SK-N-SH (cell line): ENCODE data around the gene DHCR24. TPM values are rescaled to one million over a fixed set of nuclear protein-coding genes. Genes with fewer than 3 reads are reported as not detected.
A peak's percentile ranks its signal among the peaks of the same experiment; 100 is the strongest.

Source experiments
- CTCF ChIA-PET: fragments of 300-600, 350-600 bp; formaldehyde crosslinking; extraction: SDS; loops from one replicate; lab custom pipeline; 2021; lab: Yijun Ruan, JAX
- POLR2A ChIA-PET: fragments of 350-600 bp; sonication (Branson Sonifier 250); formaldehyde crosslinking; extraction: SDS; loops from one replicate; lab custom pipeline; 2020; ENCODE audit warnings: antibody characterized with exemption, inconsistent platforms; lab: Yijun Ruan, JAX
- DNase-seq: peaks from one replicate; pipeline ENCODE4 v3.0.0; 2012
- H2AFZ ChIP-seq: fragments of 200-600 bp; sonication (generic); 2 replicates; pipeline ENCODE4 v1.8.1; 2016; ENCODE audit warnings: antibody characterized with exemption, mild to moderate bottlenecking, low read depth
- H3F3A ChIP-seq: fragments of 200-600 bp; sonication (generic); replicated peaks from 2 replicates; pipeline ENCODE3; 2016; ENCODE audit warnings: antibody characterized with exemption, mild to moderate bottlenecking; ENCODE audit not compliant: insufficient read depth
- H3K27ac ChIP-seq, 2 experiments: fragments of 200-500 bp in 1 of 2; fragments of 200-600 bp in 1 of 2; sonication (Bioruptor generic) in 1 of 2; sonication (generic), shearing (Covaris generic) in 1 of 2; 2 replicates each; pipeline versions ENCODE4 v1.5.1 to v1.6.1; 2014 to 2016; ENCODE audit warnings: low read depth in 2 of 2, inconsistent platforms in 1 of 2, low read length in 1 of 2, mild to moderate bottlenecking in 1 of 2, mixed read lengths in 1 of 2
- H3K27me3 ChIP-seq: fragments of 200-600 bp; sonication (generic), shearing (Covaris generic); 2 replicates; pipeline ENCODE4 v1.6.1; 2016; ENCODE audit warnings: mixed run types; ENCODE audit not compliant: insufficient read depth
- H3K36me3 ChIP-seq, 2 experiments: fragments of 200-500 bp in 1 of 2; fragments of 200-600 bp in 1 of 2; sonication (Bioruptor generic) in 1 of 2; sonication (generic) in 1 of 2; replicated peaks in 1 of 2; 2 replicates each; pipeline versions ENCODE3 to v1.5.1; 2014 to 2016; ENCODE audit warnings: low read length in 1 of 2, mild to moderate bottlenecking in 1 of 2; ENCODE audit not compliant: insufficient read depth in 2 of 2, control insufficient read depth in 1 of 2
- H3K4me1 ChIP-seq, 2 experiments: fragments of 200-500 bp in 1 of 2; fragments of 200-600 bp in 1 of 2; sonication (Bioruptor generic) in 1 of 2; sonication (generic), shearing (Covaris generic) in 1 of 2; 2 replicates each; pipeline versions ENCODE4 v1.5.1 to v1.6.1; 2014 to 2016; ENCODE audit warnings: low read depth in 1 of 2, low read length in 1 of 2, mixed run types in 1 of 2; ENCODE audit not compliant: insufficient read depth in 2 of 2, control insufficient read depth in 1 of 2
- H3K4me2 ChIP-seq: fragments of 200-600 bp; sonication (generic), shearing (Covaris generic); 2 replicates; pipeline ENCODE4 v1.6.1; 2017; ENCODE audit warnings: mixed run types
- H3K4me3 ChIP-seq, 2 experiments: fragments of 200-500 bp in 1 of 2; fragments of 200-600 bp in 1 of 2; sonication (Bioruptor generic) in 1 of 2; sonication (generic), shearing (Covaris generic) in 1 of 2; 2 replicates each; pipeline versions ENCODE4 v1.5.1 to v1.8.1; 2014 to 2016; ENCODE audit warnings: low read depth in 2 of 2, inconsistent platforms in 1 of 2, low read length in 1 of 2, mild to moderate bottlenecking in 1 of 2, mixed read lengths in 1 of 2, moderate library complexity in 1 of 2
- H3K79me2 ChIP-seq: fragments of 200-600 bp; sonication (generic); 2 replicates; pipeline ENCODE4 v1.8.1; 2017; ENCODE audit warnings: mild to moderate bottlenecking; ENCODE audit not compliant: insufficient read depth
- H3K9ac ChIP-seq: fragments of 200-600 bp; sonication (generic); 2 replicates; pipeline ENCODE4 v1.6.1; 2017; ENCODE audit warnings: mixed run types
- H3K9me2 ChIP-seq: fragments of 200-600 bp; sonication (generic); 2 replicates; pipeline ENCODE4 v1.6.1; 2017; ENCODE audit warnings: mixed run types
- H3K9me3 ChIP-seq: fragments of 200-600 bp; sonication (generic); 2 replicates; pipeline ENCODE4 v1.6.1; 2017; ENCODE audit warnings: mixed run types, mild to moderate bottlenecking, moderate library complexity
- H4K20me1 ChIP-seq: fragments of 200-600 bp; sonication (generic); 2 replicates; pipeline ENCODE4 v1.6.1; 2017; ENCODE audit warnings: mild to moderate bottlenecking, mixed run types; ENCODE audit not compliant: insufficient read depth
- ELF1 ChIP-seq: IDR thresholded peaks from 2 replicates; pipeline ENCODE4 v1.4.0; 2012
- FOSL2 ChIP-seq: IDR thresholded peaks from 2 replicates; pipeline ENCODE4 v1.4.0; 2012; ENCODE audit warnings: low read depth, mild to moderate bottlenecking, moderate library complexity, borderline replicate concordance
- FOXJ3 ChIP-seq: sonication (generic); formaldehyde crosslinking; IDR thresholded peaks from 2 replicates; pipeline ENCODE4 v1.5.1; 2020; ENCODE audit warnings: mild to moderate bottlenecking, missing genetic modification reagents
- FOXM1 ChIP-seq: IDR thresholded peaks from 2 replicates; pipeline ENCODE4 v1.4.0; 2012; ENCODE audit warnings: low read depth, mild to moderate bottlenecking
- GABPA ChIP-seq: IDR thresholded peaks from 2 replicates; pipeline ENCODE4 v1.4.0; 2012; ENCODE audit warnings: low read depth, mild to moderate bottlenecking
- MAX ChIP-seq: IDR thresholded peaks from 2 replicates; pipeline ENCODE4 v1.4.0; 2012; ENCODE audit warnings: low read depth
- MEF2A ChIP-seq: IDR thresholded peaks from 2 replicates; pipeline ENCODE4 v1.4.0; 2012; ENCODE audit warnings: low read depth, borderline replicate concordance
- MXI1 ChIP-seq: IDR thresholded peaks from 2 replicates; pipeline ENCODE4 v1.6.1; 2012; ENCODE audit warnings: mild to moderate bottlenecking, low read depth, low read length, improper control_type of control experiment
- NFIC ChIP-seq: IDR thresholded peaks from 2 replicates; pipeline ENCODE4 v1.4.0; 2012; ENCODE audit warnings: borderline replicate concordance
- NRF1 ChIP-seq: IDR thresholded peaks from 2 replicates; pipeline ENCODE4 v1.6.1; 2012; ENCODE audit warnings: low read depth, mild to moderate bottlenecking, low read length
- POLR2AphosphoS5 ChIP-seq: IDR thresholded peaks from 2 replicates; pipeline ENCODE4 v1.6.1; 2012; ENCODE audit warnings: low read depth, low read length
- RCOR1 ChIP-seq: fragments of 150-350 bp; IDR thresholded peaks from 2 replicates; pipeline ENCODE4 v1.6.1; 2017; ENCODE audit warnings: antibody characterized with exemption, low read length
- RFX5 ChIP-seq: IDR thresholded peaks from 2 replicates; pipeline ENCODE4 v1.6.1; 2012; ENCODE audit warnings: mild to moderate bottlenecking, improper control_type of control experiment, low read length
- RXRA ChIP-seq: IDR thresholded peaks from 2 replicates; pipeline ENCODE4 v1.4.0; 2012; ENCODE audit warnings: low read depth, mild to moderate bottlenecking, borderline replicate concordance
- TCF12 ChIP-seq: IDR thresholded peaks from 2 replicates; pipeline ENCODE4 v1.4.0; 2012
- TEAD4 ChIP-seq: IDR thresholded peaks from 2 replicates; pipeline ENCODE4 v1.4.0; 2012; ENCODE audit warnings: mild to moderate bottlenecking, borderline replicate concordance; ENCODE audit not compliant: insufficient read depth
- USF1 ChIP-seq: IDR thresholded peaks from 2 replicates; pipeline ENCODE4 v1.4.0; 2012; ENCODE audit warnings: low read depth, borderline replicate concordance
- YY1 ChIP-seq: IDR thresholded peaks from 2 replicates; pipeline ENCODE4 v1.4.0; 2012; ENCODE audit warnings: low read depth, mild to moderate bottlenecking
- WGBS: methylation state at CpG from one replicate; pipeline ENCODE4 v1.1.6; 2017; ENCODE audit warnings: low lambda C conversion rate; 5-methylcytosine and 5-hydroxymethylcytosine counted together
- polyA plus RNA-seq, 3 experiments: library from polyadenylated mRNA; depleted of rRNA; stranded (reverse); fragments of >200 nt; gene quantifications; 2 replicates each; pipeline ENCODE4 v1.2.3, GENCODE V29; 2012
- TF ChIP-seq, protein P1 (sequence below): fragments of 150-350 bp; IDR thresholded peaks from 2 replicates; pipeline ENCODE4 v1.6.1; 2017; ENCODE audit warnings: antibody characterized with exemption, low read length, low read depth, borderline replicate concordance

Gene DHCR24
- polyA plus RNA-seq, 1 of the 3 experiments (the other 2 are of a cell fraction) = 4.3 TPM

- peak overlapping the region in 1 of 2 experiments; percentile 38; a peak in 1 of 4 replicates for H3K27ac ChIP-seq
- H3K79me2 ChIP-seq = no peaks in the 10 kb centered on the region
- 89% methylated on average over 1 of the region's 1 CpG for WGBS
- no peaks in the 10 kb centered on the region for H3F3A ChIP-seq
- no peak for DNase-seq
- no peaks in the 10 kb centered on the region for H4K20me1 ChIP-seq
- H3K4me3 ChIP-seq = no peak overlapping the region
- H3K9me3 ChIP-seq = peaks cover 12% of the 10 kb centered on the region; the same call in 1 of the 2 replicates
- ChIA-PET CTCF (no interaction called here), POLR2A (no interaction called here)
- no peaks in the 10 kb centered on the region for H3K27me3 ChIP-seq
- no peak overlapping the region for H3K4me2 ChIP-seq
- H3K9me2 ChIP-seq = no peaks in the 10 kb centered on the region
- TF ChIP-seq MXI1 (no peak), YY1 (no peak), ELF1 (no peak), POLR2AphosphoS5 (no peak), FOXM1 (no peak)
- no peaks in the 10 kb centered on the region for H3K4me1 ChIP-seq
- H3K9ac ChIP-seq = no peak overlapping the region
- H2AFZ ChIP-seq = no peak overlapping the region
- H3K36me3 ChIP-seq = no peaks in the 10 kb centered on the region
Observed at GRCh38 chr1:54834007-54834541, 52.9 kb downstream of the DHCR24 start.

- ChIA-PET POLR2A (interaction anchor here (0.7 kb wide), 1 partner anchor 25 kb away, joined by 3 read pairs; no protein-coding TSS in a partner anchor), CTCF (interaction anchor here (1.5 kb wide), 1 partner anchor 22 kb away, joined by 3 read pairs; no protein-coding TSS in a partner anchor)
- WGBS = 68% methylated on average over 9 of the region's 9 CpGs
- no peaks in the 10 kb centered on the region for H3F3A ChIP-seq
- H3K4me1 ChIP-seq = no peaks in the 10 kb centered on the region
- TF ChIP-seq MAX (no peak), TCF12 (no peak)
- DNase-seq = no peak
- H4K20me1 ChIP-seq = no peaks in the 10 kb centered on the region
- H3K27me3 ChIP-seq = no peaks in the 10 kb centered on the region
- no peak overlapping the region for H3K4me3 ChIP-seq
- no peak overlapping the region for H2AFZ ChIP-seq
- no peak overlapping the region for H3K27ac ChIP-seq
- H3K4me2 ChIP-seq = no peak overlapping the region
- H3K9ac ChIP-seq = no peak overlapping the region
- H3K36me3 ChIP-seq = no peaks in the 10 kb centered on the region
- no peaks in the 10 kb centered on the region for H3K9me2 ChIP-seq
- H3K79me2 ChIP-seq = no peaks in the 10 kb centered on the region
- H3K9me3 ChIP-seq = peaks cover 12% of the 10 kb centered on the region; the same call in 1 of the 2 replicates
Observed at GRCh38 chr1:54833121-54833520, 53.9 kb downstream of the DHCR24 start.

DNA sequence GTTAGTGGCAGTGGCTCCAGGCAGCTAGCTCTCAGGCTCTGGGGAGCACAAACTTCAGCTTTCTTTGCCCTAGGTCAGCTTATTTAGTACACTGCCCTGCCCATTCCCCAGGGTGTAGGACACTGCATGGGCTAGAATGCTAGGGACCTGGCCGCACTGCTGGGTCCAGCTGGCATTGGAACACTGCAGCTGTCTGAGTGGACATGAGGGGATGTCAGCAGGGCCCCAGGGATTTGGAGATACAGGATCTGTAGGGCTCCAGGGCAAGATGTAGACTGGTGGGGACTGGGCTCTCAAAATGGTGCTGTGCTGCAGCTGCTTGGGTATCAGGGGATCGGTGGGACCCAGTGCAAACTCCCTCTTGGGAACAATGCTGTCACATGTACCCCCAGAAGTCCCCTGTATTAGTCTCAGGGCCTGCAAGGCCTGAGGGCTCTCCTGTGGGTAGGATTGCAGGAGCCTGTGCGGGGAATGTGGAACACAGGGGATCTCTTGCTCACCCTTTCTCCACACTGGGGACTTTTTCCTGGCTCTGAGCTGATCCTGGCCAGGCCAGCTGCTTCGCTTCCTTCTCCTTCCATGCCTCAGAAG, 60.7 kb downstream of the DHCR24 start:
- H3F3A ChIP-seq = no peaks in the 10 kb centered on the region
- POLR2A ChIA-PET = no interaction called here
- 50% methylated on average over 4 of the region's 4 CpGs for WGBS
- H2AFZ ChIP-seq = no peak overlapping the region
- H3K4me3 ChIP-seq = no peak overlapping the region
- H3K79me2 ChIP-seq = no peaks in the 10 kb centered on the region
- TF ChIP-seq FOXJ3 (CRISPR knock-in tag) (no peak), MEF2A (no peak), RFX5 (no peak), RXRA (no peak), TEAD4 (no peak), FOXM1 (no peak), TCF12 (no peak), GABPA (no peak), NRF1 (no peak), FOSL2 (no peak), RCOR1 (no peak), NFIC (no peak), USF1 (no peak)
- TF ChIP-seq, protein P1, sequence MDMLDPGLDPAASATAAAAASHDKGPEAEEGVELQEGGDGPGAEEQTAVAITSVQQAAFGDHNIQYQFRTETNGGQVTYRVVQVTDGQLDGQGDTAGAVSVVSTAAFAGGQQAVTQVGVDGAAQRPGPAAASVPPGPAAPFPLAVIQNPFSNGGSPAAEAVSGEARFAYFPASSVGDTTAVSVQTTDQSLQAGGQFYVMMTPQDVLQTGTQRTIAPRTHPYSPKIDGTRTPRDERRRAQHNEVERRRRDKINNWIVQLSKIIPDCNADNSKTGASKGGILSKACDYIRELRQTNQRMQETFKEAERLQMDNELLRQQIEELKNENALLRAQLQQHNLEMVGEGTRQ = no peak
- TF ChIP-seq, all 33 proteins: peak for 0
- Histone ChIP-seq H3K9me2 (no peaks in the 10 kb centered on the region), H3K27ac (no peak overlapping the region), H3K9ac (no peak overlapping the region), H3K9me3 (peaks cover 10% of the 10 kb centered on the region), H3K27me3 (no peaks in the 10 kb centered on the region), H3K4me1 (no peaks in the 10 kb centered on the region), H4K20me1 (no peaks in the 10 kb centered on the region), H3K4me2 (no peak overlapping the region), H3K36me3 (no peaks in the 10 kb centered on the region)
- CTCF ChIA-PET = interaction anchor here (1.0 to 1.1 kb wide), 3 partner anchors 13 to 967 kb away, joined by 3 read pairs; no protein-coding TSS in a partner anchor
- no peak for DNase-seq
